ENCODE results near the gene MRPS27. TPM values are rescaled to one million over a fixed set of nuclear protein-coding genes. Genes with fewer than 3 reads are reported as not detected.
"Not testable (repeated sequence)": the region's sequence is repeated elsewhere in the genome, so short reads cannot be mapped to it uniquely, and the experiment has no call there.

Gene MRPS27
- total RNA-seq, 2 experiments from 2014 or later, result 48.2 to 53.9 TPM

- ChIA-PET POLR2A (no interaction called here), CTCF (interaction anchor here (1.3 kb wide), 1 partner anchor 15 kb away, joined by 6 read pairs; no protein-coding TSS in a partner anchor)
- Mint-ChIP-seq H3K9me3 (ENCODE audit: insufficient read depth) (no peaks in the 10 kb centered on the region), H3K4me3 (no peak overlapping the region), H3K27ac (no peak overlapping the region), H3K27me3 (ENCODE audit: low read depth) (no peaks in the 10 kb centered on the region), H3K36me3 (ENCODE audit: low read depth) (peaks cover 35% of the 10 kb centered on the region), H3K4me1 (ENCODE audit: low read depth) (peaks cover 18% of the 10 kb centered on the region)
- DNase-seq (no peak), ATAC-seq (no peak)
Measured at GRCh38 chr5:72324189-72324825, 4.3 kb upstream of the MRPS27 start.

- H3K4me3 Mint-ChIP-seq, result peak overlapping the region; percentile 88
- peak overlapping the region; percentile 90 for H3K27ac Mint-ChIP-seq
- peak; percentile 1 for ATAC-seq
- H3K36me3 Mint-ChIP-seq (ENCODE audit: low read depth), result peaks cover 24% of the 10 kb centered on the region
- ChIA-PET CTCF (interaction anchor here (0.9 to 5.1 kb wide), 3 partner anchors 11 to 537 kb away, joined by 3 to 39 read pairs (median 4); no protein-coding TSS in a partner anchor), POLR2A (interaction anchor here (0.6 to 3.8 kb wide), 11 partner anchors 11 to 1181 kb away, joined by 3 to 48 read pairs (median 3); partner anchors contain the start of genes MCCC2 and ZNF366)
- not testable (repeated sequence) for H3K9me3 Mint-ChIP-seq (ENCODE audit: insufficient read depth); H3K27me3 Mint-ChIP-seq (ENCODE audit: low read depth)
- DNase-seq, result peak; percentile 33
- peaks cover 49% of the 10 kb centered on the region for H3K4me1 Mint-ChIP-seq (ENCODE audit: low read depth)
Measured at GRCh38 chr5:72319435-72319975, 535 bp downstream of the MRPS27 start.

GRCh38 chr5:72314571-72315172 is 5.4 kb downstream of the MRPS27 start:
- ChIA-PET CTCF (interaction anchor here (1.3 kb wide), 1 partner anchor 45 kb away, joined by 3 read pairs; no protein-coding TSS in a partner anchor), POLR2A (interaction anchor here (0.6 kb wide), 1 partner anchor 269 kb away, joined by 3 read pairs; no protein-coding TSS in a partner anchor)
- Mint-ChIP-seq H3K4me3 (no peak overlapping the region), H3K4me1 (ENCODE audit: low read depth) (peaks cover 33% of the 10 kb centered on the region), H3K27me3 (ENCODE audit: low read depth) (no peaks in the 10 kb centered on the region), H3K9me3 (ENCODE audit: insufficient read depth) (no peaks in the 10 kb centered on the region), H3K27ac (no peak overlapping the region), H3K36me3 (ENCODE audit: low read depth) (peaks cover 34% of the 10 kb centered on the region)
- ATAC-seq (no peak), DNase-seq (no peak)

- POLR2A ChIA-PET, result no interaction called here
- DNase-seq, result no peak
- H3K4me1 Mint-ChIP-seq (ENCODE audit: low read depth), result peaks cover 31% of the 10 kb centered on the region
Measured at GRCh38 chr5:72313141-72313540, 6.9 kb downstream of the MRPS27 start.

GRCh38 chr5:72308853-72309191 is 11.2 kb downstream of the MRPS27 start:
- Mint-ChIP-seq H3K9me3 (ENCODE audit: insufficient read depth) (no peaks in the 10 kb centered on the region), H3K27me3 (ENCODE audit: low read depth) (no peaks in the 10 kb centered on the region), H3K4me1 (ENCODE audit: low read depth) (peaks cover 32% of the 10 kb centered on the region), H3K27ac (peak overlapping the region; percentile 91), H3K4me3 (peak overlapping the region; percentile 88), H3K36me3 (ENCODE audit: low read depth) (peaks cover 36% of the 10 kb centered on the region)
- DNase-seq, result no peak
- ChIA-PET POLR2A (interaction anchor here (1.4 to 3.3 kb wide), 2 partner anchors 10 to 13 kb away, joined by 6 to 48 read pairs; partner anchors contain the start of genes MRPS27 and PTCD2), CTCF (interaction anchor here (0.6 to 2.7 kb wide), 18 partner anchors 10 to 833 kb away, joined by 3 to 39 read pairs (median 4); partner anchors contain the start of genes MRPS27 and PTCD2)
- ATAC-seq, result no peak

More at GRCh38 chr5:72313141-72313540, 6.9 kb downstream of the MRPS27 start:
- Mint-ChIP-seq H3K4me3 (no peak overlapping the region), H3K36me3 (ENCODE audit: low read depth) (peaks cover 40% of the 10 kb centered on the region), H3K27me3 (ENCODE audit: low read depth) (no peaks in the 10 kb centered on the region), H3K27ac (no peak overlapping the region), H3K9me3 (ENCODE audit: insufficient read depth) (no peaks in the 10 kb centered on the region)
- ATAC-seq, result no peak
- CTCF ChIA-PET, result interaction anchor here (1.2 kb wide), 1 partner anchor 10 kb away, joined by 3 read pairs; no protein-coding TSS in a partner anchor

GRCh38 chr5:72307968-72308852 is 11.8 kb downstream of the MRPS27 start:
- ChIA-PET POLR2A (interaction anchor here (0.6 to 3.3 kb wide), 5 partner anchors 8 to 542 kb away, joined by 3 to 48 read pairs (median 4); partner anchors contain the start of genes MRPS27 and PTCD2), CTCF (interaction anchor here (0.6 to 2.7 kb wide), 20 partner anchors 9 to 832 kb away, joined by 3 to 39 read pairs (median 4); partner anchors contain the start of genes MRPS27 and PTCD2)
- Mint-ChIP-seq H3K4me3 (peak overlapping the region; percentile 88), H3K36me3 (ENCODE audit: low read depth) (peaks cover 34% of the 10 kb centered on the region), H3K27me3 (ENCODE audit: low read depth) (no peaks in the 10 kb centered on the region), H3K9me3 (ENCODE audit: insufficient read depth) (no peaks in the 10 kb centered on the region), H3K27ac (peak overlapping the region; percentile 91), H3K4me1 (ENCODE audit: low read depth) (peaks cover 32% of the 10 kb centered on the region)
- ATAC-seq (peak; percentile 98), DNase-seq (peak; percentile 96)

GRCh38 chr5:72307573-72307967 is 12.5 kb downstream of the MRPS27 start:
- peaks cover 32% of the 10 kb centered on the region for H3K4me1 Mint-ChIP-seq (ENCODE audit: low read depth)

GRCh38 chr5:72305194-72306142 is 14.6 kb downstream of the MRPS27 start:
- CTCF ChIA-PET, result interaction anchor here (1.0 to 1.3 kb wide), 4 partner anchors 10 to 25 kb away, joined by 3 to 5 read pairs (median 3); partner anchors contain the start of genes MRPS27 and PTCD2
- no peak overlapping the region for H3K4me3 Mint-ChIP-seq
- no peaks in the 10 kb centered on the region for H3K9me3 Mint-ChIP-seq (ENCODE audit: insufficient read depth)
- POLR2A ChIA-PET, result interaction anchor here (0.6 kb wide), 1 partner anchor 72 kb away, joined by 3 read pairs; no protein-coding TSS in a partner anchor
- peaks cover 23% of the 10 kb centered on the region for H3K36me3 Mint-ChIP-seq (ENCODE audit: low read depth)
- H3K4me1 Mint-ChIP-seq (ENCODE audit: low read depth), result peaks cover 32% of the 10 kb centered on the region
- DNase-seq, result no peak
- ATAC-seq, result no peak
- H3K27ac Mint-ChIP-seq, result peak overlapping the region; percentile 9
- no peaks in the 10 kb centered on the region for H3K27me3 Mint-ChIP-seq (ENCODE audit: low read depth)

More at GRCh38 chr5:72307573-72307967, 12.5 kb downstream of the MRPS27 start:
- H3K9me3 Mint-ChIP-seq (ENCODE audit: insufficient read depth), result no peaks in the 10 kb centered on the region
- no peak for DNase-seq
- peak overlapping the region; percentile 88 for H3K4me3 Mint-ChIP-seq
- ChIA-PET CTCF (interaction anchor here (0.7 to 2.7 kb wide), 12 partner anchors 8 to 832 kb away, joined by 3 to 39 read pairs (median 5); partner anchors contain the start of genes MRPS27 and PTCD2), POLR2A (interaction anchor here (0.6 to 3.3 kb wide), 5 partner anchors 9 to 543 kb away, joined by 3 to 48 read pairs (median 4); partner anchors contain the start of genes MRPS27 and PTCD2)
- ATAC-seq, result no peak
- H3K27ac Mint-ChIP-seq, result peak overlapping the region; percentile 91
- peaks cover 32% of the 10 kb centered on the region for H3K36me3 Mint-ChIP-seq (ENCODE audit: low read depth)
- no peaks in the 10 kb centered on the region for H3K27me3 Mint-ChIP-seq (ENCODE audit: low read depth)

- DNase-seq (no peak), ATAC-seq (no peak)
- Mint-ChIP-seq H3K4me3 (no peak overlapping the region), H3K27ac (no peak overlapping the region), H3K27me3 (ENCODE audit: low read depth) (no peaks in the 10 kb centered on the region), H3K4me1 (ENCODE audit: low read depth) (peaks cover 34% of the 10 kb centered on the region), H3K9me3 (ENCODE audit: insufficient read depth) (no peaks in the 10 kb centered on the region), H3K36me3 (ENCODE audit: low read depth) (peaks cover 23% of the 10 kb centered on the region)
- CTCF ChIA-PET, result interaction anchor here (1.2 kb wide), 1 partner anchor 10 kb away, joined by 6 read pairs; no protein-coding TSS in a partner anchor
- POLR2A ChIA-PET, result interaction anchor here (1.2 kb wide), 1 partner anchor 18 kb away, joined by 3 read pairs; the partner anchor contains the start of genes MRPS27 and PTCD2
Measured at GRCh38 chr5:72302171-72302570, 17.9 kb downstream of the MRPS27 start.

GRCh38 chr5:72301557-72301956 is 18.5 kb downstream of the MRPS27 start:
- Mint-ChIP-seq H3K4me1 (ENCODE audit: low read depth) (peaks cover 28% of the 10 kb centered on the region), H3K27ac (no peak overlapping the region), H3K9me3 (ENCODE audit: insufficient read depth) (no peaks in the 10 kb centered on the region), H3K4me3 (no peak overlapping the region), H3K27me3 (ENCODE audit: low read depth) (no peaks in the 10 kb centered on the region), H3K36me3 (ENCODE audit: low read depth) (peaks cover 23% of the 10 kb centered on the region)
- no peak for ATAC-seq
- ChIA-PET POLR2A (no interaction called here), CTCF (interaction anchor here (1.2 kb wide), 1 partner anchor 9 kb away, joined by 6 read pairs; no protein-coding TSS in a partner anchor)
- DNase-seq, result no peak
